Sigmoid colon (tissue), 7 donors: Measurements from ENCODE around the gene TRAP1. TPM values are rescaled to one million over a fixed set of nuclear protein-coding genes. Genes with fewer than 3 reads are reported as not detected.

Source experiments
- DNase-seq: peaks from one replicate; pipeline ENCODE4 v3.0.0-alpha.2; 2019
- H3K27ac ChIP-seq, 4 donors: fragments of 200-600 bp; sonication (generic); one replicate each; pipeline ENCODE4 v1.5.1; 2016 to 2019; ENCODE audit warnings: mild to moderate bottlenecking in 1 of 4
- H3K27me3 ChIP-seq, 3 donors: fragments of 200-600 bp; sonication (generic); one replicate each; pipeline ENCODE4 v1.5.1; 2019; ENCODE audit warnings: mild to moderate bottlenecking in 1 of 3
- H3K36me3 ChIP-seq, 4 donors: fragments of 200-600 bp; sonication (generic); one replicate each; pipeline ENCODE4 v1.5.1; 2016 to 2019
- H3K4me1 ChIP-seq, 4 donors: fragments of 200-600 bp; sonication (generic); one replicate each; pipeline ENCODE4 v1.5.1; 2017 to 2019
- H3K4me3 ChIP-seq, 4 donors: fragments of 200-600 bp; sonication (generic); one replicate each; pipeline ENCODE4 v1.5.1; 2017 to 2019; ENCODE audit warnings: mild to moderate bottlenecking in 2 of 4, moderate library complexity in 1 of 4
- H3K9me3 ChIP-seq, 4 donors: fragments of 200-600 bp in 3 of 4; sonication (generic) in 3 of 4; one replicate each; pipeline versions ENCODE4 v1.5.1 to v1.6.1; 2013 to 2019
- EP300 ChIP-seq, 4 donors: sonication (generic); formaldehyde crosslinking; IDR thresholded peaks; one replicate each; pipeline ENCODE4 v1.6.1; 2017; ENCODE audit warnings: antibody characterized with exemption in 4 of 4
- POLR2A ChIP-seq, 2 donors: fragments of 450-650 bp; IDR thresholded peaks; one replicate each; pipeline ENCODE4 v1.6.1; 2016; ENCODE audit warnings: antibody characterized with exemption in 2 of 2, mild to moderate bottlenecking in 2 of 2, moderate library complexity in 2 of 2
- POLR2AphosphoS5 ChIP-seq, 4 donors: sonication (generic); formaldehyde crosslinking; IDR thresholded peaks; one replicate each; pipeline ENCODE4 v1.6.1; 2017; ENCODE audit warnings: antibody characterized with exemption in 4 of 4
- WGBS, 2 donors: extraction: QIAGEN DNeasy Blood & Tissue Kit; methylation state at CpG; one replicate each; pipeline ENCODE4 v1.1.7; 2013; 5-methylcytosine and 5-hydroxymethylcytosine counted together
- intact Hi-C: fragments of 100-400 bp; cut with DNase I; formaldehyde crosslinking; loops from one replicate; pipeline ENCODE4 v1.15.1; 2023
- polyA plus RNA-seq, 3 donors: library from polyadenylated mRNA; stranded (reverse); fragments of 200-250 nt; gene quantifications; one replicate each; pipeline ENCODE4 v1.2.3, GENCODE V29; 2013
- total RNA-seq, 4 donors: library from RNA; depleted of rRNA; stranded (reverse); fragments of >200 nt; gene quantifications; one replicate each; pipeline ENCODE4 v1.1.0, GENCODE V29; 2016
- TF ChIP-seq, protein P1 (sequence below), 4 experiments: fragments of 450-650 bp in 3 of 4; fragments of 200-600 bp in 1 of 4; IDR thresholded peaks; one replicate each; pipeline ENCODE4 v1.5.1; 2016 to 2019; ENCODE audit warnings: antibody characterized with exemption in 4 of 4, mild to moderate bottlenecking in 3 of 4, moderate library complexity in 2 of 4
- donor health status: healthy with polysubstance abuse.
- donor health status: Bipolar disorder and iron deficiency.
- donor health status: healthy.

The TRAP1 gene
- total and polyA plus RNA-seq, 7 donors = 17.4 to 64.9 (median 45.6) TPM

DNA sequence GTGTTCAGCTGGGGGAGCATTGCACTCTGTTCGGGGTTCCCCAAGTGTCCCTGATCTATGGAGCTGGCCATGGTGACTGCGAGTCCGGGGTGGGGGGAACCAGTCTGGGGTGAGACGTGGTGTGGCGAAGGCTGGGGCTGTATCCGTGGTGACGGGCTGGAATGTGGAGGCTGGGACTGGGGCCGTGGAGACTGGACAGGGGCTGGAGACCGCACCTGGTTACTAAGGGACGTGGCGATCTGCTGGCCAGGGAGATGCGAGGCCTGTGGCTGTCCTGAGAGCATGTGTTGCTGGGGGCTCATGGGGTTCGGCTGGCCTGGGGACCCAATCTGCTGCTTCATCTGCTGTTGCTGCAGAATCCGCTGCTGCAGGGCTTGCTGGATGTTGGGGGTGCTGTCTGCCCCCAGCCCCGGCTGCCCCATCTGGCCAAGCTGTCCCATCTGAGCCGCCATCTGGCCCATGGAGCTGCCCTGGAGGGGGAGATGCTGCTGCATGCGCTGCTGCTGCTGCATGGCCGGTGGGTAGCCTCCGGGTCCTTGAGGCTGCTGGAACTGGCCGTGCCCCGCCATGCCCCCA, 10.6 kb upstream of the TRAP1 start:
- Histone ChIP-seq H3K9me3 (no peaks in the 10 kb centered on the region), H3K27me3 (no peaks in the 10 kb centered on the region), H3K4me3 (no peak overlapping the region), H3K36me3 (peaks cover 33 to 63% (median 48%) of the 10 kb centered on the region in 4 donors), H3K4me1 (no peaks in the 10 kb centered on the region), H3K27ac (no peak overlapping the region)
- WGBS, 2 donors = 92 to 97% methylated on average over 21 of the region's 21 CpGs
- DNase-seq = no peak
- TF ChIP-seq POLR2AphosphoS5 (IDR thresholded peaks at IDR 0.05) = no peak
- TF ChIP-seq, protein P1, sequence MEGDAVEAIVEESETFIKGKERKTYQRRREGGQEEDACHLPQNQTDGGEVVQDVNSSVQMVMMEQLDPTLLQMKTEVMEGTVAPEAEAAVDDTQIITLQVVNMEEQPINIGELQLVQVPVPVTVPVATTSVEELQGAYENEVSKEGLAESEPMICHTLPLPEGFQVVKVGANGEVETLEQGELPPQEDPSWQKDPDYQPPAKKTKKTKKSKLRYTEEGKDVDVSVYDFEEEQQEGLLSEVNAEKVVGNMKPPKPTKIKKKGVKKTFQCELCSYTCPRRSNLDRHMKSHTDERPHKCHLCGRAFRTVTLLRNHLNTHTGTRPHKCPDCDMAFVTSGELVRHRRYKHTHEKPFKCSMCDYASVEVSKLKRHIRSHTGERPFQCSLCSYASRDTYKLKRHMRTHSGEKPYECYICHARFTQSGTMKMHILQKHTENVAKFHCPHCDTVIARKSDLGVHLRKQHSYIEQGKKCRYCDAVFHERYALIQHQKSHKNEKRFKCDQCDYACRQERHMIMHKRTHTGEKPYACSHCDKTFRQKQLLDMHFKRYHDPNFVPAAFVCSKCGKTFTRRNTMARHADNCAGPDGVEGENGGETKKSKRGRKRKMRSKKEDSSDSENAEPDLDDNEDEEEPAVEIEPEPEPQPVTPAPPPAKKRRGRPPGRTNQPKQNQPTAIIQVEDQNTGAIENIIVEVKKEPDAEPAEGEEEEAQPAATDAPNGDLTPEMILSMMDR (IDR thresholded peaks at IDR 0.05) = no peak
- TF ChIP-seq POLR2A (IDR thresholded peaks at IDR 0.05) = no peak
- TF ChIP-seq EP300 (IDR thresholded peaks at IDR 0.05) = no peak
- intact Hi-C loops = no loop called here

DNA sequence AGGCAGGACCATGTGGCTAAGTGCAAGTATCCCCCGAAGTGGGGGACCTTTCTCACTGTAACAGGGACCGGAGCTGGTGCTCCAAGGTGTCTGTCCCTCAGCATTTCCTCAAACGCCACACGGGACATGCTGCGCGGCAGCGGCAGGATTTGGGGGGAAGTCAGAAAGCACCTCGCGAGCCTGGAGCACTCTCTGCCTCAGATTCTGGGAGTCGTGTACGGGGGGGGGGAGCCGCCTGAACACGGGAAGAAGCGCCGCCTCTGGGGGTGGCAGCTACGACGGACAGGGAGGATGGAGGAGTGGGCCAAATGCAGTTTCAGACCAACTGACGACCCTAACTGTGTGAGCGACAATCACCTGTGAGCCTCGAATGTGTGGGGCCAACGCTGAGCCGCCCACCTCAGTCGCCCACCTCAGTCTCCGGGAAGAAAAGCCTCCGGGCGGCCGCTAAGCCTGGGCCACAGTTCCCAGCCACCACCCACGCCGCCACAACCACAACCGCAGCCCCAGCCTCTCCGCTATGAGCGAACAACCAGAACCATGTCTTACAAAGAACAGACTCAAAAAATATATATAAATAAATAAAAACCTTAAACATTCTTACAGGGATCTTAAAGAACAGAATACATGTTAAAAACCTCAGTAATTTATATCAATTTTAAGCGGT, 8.8 kb upstream of the TRAP1 start:
- peaks cover 31 to 46% (median 37%) of the 10 kb centered on the region in 4 donors for H3K36me3 ChIP-seq
- intact Hi-C loops = no loop called here
- no peak for DNase-seq

DNA sequence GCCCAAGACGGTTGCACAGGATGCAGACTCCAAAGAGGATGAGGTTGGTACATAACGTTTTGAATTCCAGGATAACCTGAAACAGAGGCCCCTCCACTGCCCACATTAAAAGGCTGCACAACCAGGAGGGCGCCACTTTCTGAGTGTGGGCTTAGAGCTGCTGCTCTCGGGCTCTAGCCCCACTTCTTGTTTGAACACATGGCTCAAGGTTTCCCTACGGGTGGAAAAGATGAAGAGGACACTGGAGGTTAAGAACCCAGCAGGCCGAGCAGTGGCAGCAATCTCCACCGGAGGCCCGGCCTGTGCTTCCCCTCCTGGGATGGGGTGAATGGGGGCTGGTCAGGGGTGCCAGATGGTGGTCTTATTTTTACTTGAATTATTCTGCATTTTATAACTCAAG, 8.0 kb upstream of the TRAP1 start:
- Histone ChIP-seq H3K4me1 (no peaks in the 10 kb centered on the region), H3K9me3 (no peaks in the 10 kb centered on the region), H3K4me3 (no peak overlapping the region), H3K36me3 (peaks cover 25 to 37% (median 29%) of the 10 kb centered on the region in 4 donors), H3K27me3 (no peaks in the 10 kb centered on the region), H3K27ac (no peak overlapping the region)
- intact Hi-C loops = no loop called here
- TF ChIP-seq POLR2A (IDR thresholded peaks at IDR 0.05) = no peak
- TF ChIP-seq, protein P1 (IDR thresholded peaks at IDR 0.05) = no peak
- TF ChIP-seq POLR2AphosphoS5 (IDR thresholded peaks at IDR 0.05) = no peak
- no peak for TF ChIP-seq EP300 (IDR thresholded peaks at IDR 0.05)
- 82 to 83% methylated on average over 8 of the region's 8 CpGs for WGBS, 2 donors
- DNase-seq = no peak

More for the DNA sequence above, 8.8 kb upstream of the TRAP1 start:
- no peak overlapping the region for H3K27ac ChIP-seq
- H3K27me3 ChIP-seq = no peaks in the 10 kb centered on the region
- no peak overlapping the region for H3K4me3 ChIP-seq
- no peaks in the 10 kb centered on the region for H3K4me1 ChIP-seq
- no peaks in the 10 kb centered on the region for H3K9me3 ChIP-seq
- TF ChIP-seq POLR2AphosphoS5 (IDR thresholded peaks at IDR 0.05) (no peak), EP300 (IDR thresholded peaks at IDR 0.05) (no peak), POLR2A (IDR thresholded peaks at IDR 0.05) (no peak)
- TF ChIP-seq, protein P1 (IDR thresholded peaks at IDR 0.05) = no peak
- WGBS, 2 donors = 94 to 95% methylated on average over 33 of the region's 33 CpGs

DNA sequence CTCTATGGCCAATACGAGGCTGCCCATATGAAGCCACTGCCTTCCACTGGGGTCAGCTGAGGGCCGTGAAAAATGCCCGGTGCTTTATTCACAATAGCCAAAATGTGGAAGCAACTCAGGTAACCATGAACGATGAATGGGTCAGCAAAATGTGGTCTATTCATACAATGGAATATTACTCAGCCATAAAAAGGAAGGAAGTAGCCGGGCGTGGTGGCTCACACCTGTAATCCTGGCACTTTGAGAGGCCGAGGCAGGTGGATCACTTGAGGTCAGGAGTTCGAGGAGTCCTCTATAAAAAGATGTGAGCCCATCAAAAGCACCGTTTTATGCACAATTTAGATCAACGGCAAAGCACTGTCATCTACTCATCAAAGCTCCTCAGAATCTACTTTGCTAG, 5.2 kb upstream of the TRAP1 start:
- 74 to 86% methylated on average over 10 of the region's 10 CpGs for WGBS, 2 donors
- no peak overlapping the region for H3K27ac ChIP-seq
- TF ChIP-seq, protein P1 (IDR thresholded peaks at IDR 0.05) = no peak
- no peak for TF ChIP-seq EP300 (IDR thresholded peaks at IDR 0.05)
- no peak for TF ChIP-seq POLR2A (IDR thresholded peaks at IDR 0.05)
- TF ChIP-seq POLR2AphosphoS5 (IDR thresholded peaks at IDR 0.05) = no peak
- H3K4me1 ChIP-seq = peaks cover 0 to 7% (median 5%) of the 10 kb centered on the region in 4 donors
- no peak for DNase-seq
- intact Hi-C loops = no loop called here
- H3K36me3 ChIP-seq = peaks cover under 1 to 10% (median 1%) of the 10 kb centered on the region in 4 donors
- H3K4me3 ChIP-seq = no peak overlapping the region
- H3K27me3 ChIP-seq = no peaks in the 10 kb centered on the region
- no peaks in the 10 kb centered on the region for H3K9me3 ChIP-seq
